Measurements from ENCODE around the gene NOSIP.
A peak's percentile ranks its signal among the peaks of the same experiment; 100 is the strongest.

Gene NOSIP

GRCh38 chr19:49593233-49594113 lies 13.1 kb upstream of the NOSIP start:
- H3K27me3 ChIP-seq (ENCODE audit: control insufficient read depth, insufficient read depth, low read length), result no peaks in the 10 kb centered on the region
- H3K9me3 ChIP-seq (ENCODE audit: control insufficient read depth, low read length), result no peaks in the 10 kb centered on the region
- H3K36me3 ChIP-seq (ENCODE audit: control insufficient read depth, insufficient read depth, low read length), result no peaks in the 10 kb centered on the region
- H3K4me3 ChIP-seq (ENCODE audit: low read length), result peak overlapping the region; percentile 77
- H3K4me1 ChIP-seq (ENCODE audit: control insufficient read depth, insufficient read depth, low read length), result peaks cover 20% of the 10 kb centered on the region
- peak overlapping the region; percentile 59 for H3K9ac ChIP-seq (ENCODE audit: low read length)

- no peaks in the 10 kb centered on the region for H3K27me3 ChIP-seq (ENCODE audit: control insufficient read depth, insufficient read depth, low read length)
- H3K9me3 ChIP-seq (ENCODE audit: control insufficient read depth, low read length), result no peaks in the 10 kb centered on the region
- H3K4me3 ChIP-seq (ENCODE audit: low read length), result peak overlapping the region; percentile 77
- peaks cover 20% of the 10 kb centered on the region for H3K4me1 ChIP-seq (ENCODE audit: control insufficient read depth, insufficient read depth, low read length)
- no peaks in the 10 kb centered on the region for H3K36me3 ChIP-seq (ENCODE audit: control insufficient read depth, insufficient read depth, low read length)
- H3K9ac ChIP-seq (ENCODE audit: low read length), result peak overlapping the region; percentile 54
Measured at GRCh38 chr19:49592486-49593232, 12.3 kb upstream of the NOSIP start.

GRCh38 chr19:49591731-49592485 lies 11.6 kb upstream of the NOSIP start:
- peak overlapping the region; percentile 77 for H3K4me3 ChIP-seq (ENCODE audit: low read length)
- no peaks in the 10 kb centered on the region for H3K27me3 ChIP-seq (ENCODE audit: control insufficient read depth, insufficient read depth, low read length)
- peak overlapping the region; percentile 54 for H3K9ac ChIP-seq (ENCODE audit: low read length)
- H3K4me1 ChIP-seq (ENCODE audit: control insufficient read depth, insufficient read depth, low read length), result peaks cover 20% of the 10 kb centered on the region
- H3K9me3 ChIP-seq (ENCODE audit: control insufficient read depth, low read length), result no peaks in the 10 kb centered on the region
- no peaks in the 10 kb centered on the region for H3K36me3 ChIP-seq (ENCODE audit: control insufficient read depth, insufficient read depth, low read length)

- H3K4me3 ChIP-seq (ENCODE audit: low read length), result peak within 1 kb of the TSS; percentile 77
- H3K36me3 ChIP-seq (ENCODE audit: control insufficient read depth, insufficient read depth, low read length), result no peaks in the 10 kb centered on the region
- peaks cover 20% of the 10 kb centered on the region for H3K4me1 ChIP-seq (ENCODE audit: control insufficient read depth, insufficient read depth, low read length)
- no peaks in the 10 kb centered on the region for H3K27me3 ChIP-seq (ENCODE audit: control insufficient read depth, insufficient read depth, low read length)
- H3K9me3 ChIP-seq (ENCODE audit: control insufficient read depth, low read length), result no peaks in the 10 kb centered on the region
- H3K9ac ChIP-seq (ENCODE audit: low read length), result peak within 1 kb of the TSS; percentile 64
Measured at GRCh38 chr19:49590971-49591730, 10.8 kb upstream of the NOSIP start, which contains the start of gene PRR12. Gene PRR12 (plus strand): TSS chr19:49591182. CDS start chr19:49591655, 473 bp downstream.

GRCh38 chr19:49590071-49590970 lies 10.0 kb upstream of the NOSIP start:
- Histone ChIP-seq H3K4me1 (ENCODE audit: control insufficient read depth, insufficient read depth, low read length) (peaks cover 20% of the 10 kb centered on the region), H3K36me3 (ENCODE audit: control insufficient read depth, insufficient read depth, low read length) (no peaks in the 10 kb centered on the region), H3K9me3 (ENCODE audit: control insufficient read depth, low read length) (no peaks in the 10 kb centered on the region), H3K9ac (ENCODE audit: low read length) (peak overlapping the region; percentile 64), H3K4me3 (ENCODE audit: low read length) (peak overlapping the region; percentile 72), H3K27me3 (ENCODE audit: control insufficient read depth, insufficient read depth, low read length) (no peaks in the 10 kb centered on the region)

- peaks cover 18% of the 10 kb centered on the region for H3K4me1 ChIP-seq (ENCODE audit: control insufficient read depth, insufficient read depth, low read length)
- no peak overlapping the region for H3K4me3 ChIP-seq (ENCODE audit: low read length)
- H3K27me3 ChIP-seq (ENCODE audit: control insufficient read depth, insufficient read depth, low read length), result no peaks in the 10 kb centered on the region
- no peak overlapping the region for H3K9ac ChIP-seq (ENCODE audit: low read length)
- no peaks in the 10 kb centered on the region for H3K36me3 ChIP-seq (ENCODE audit: control insufficient read depth, insufficient read depth, low read length)
- no peaks in the 10 kb centered on the region for H3K9me3 ChIP-seq (ENCODE audit: control insufficient read depth, low read length)
Measured at GRCh38 chr19:49589502-49589905, 9.1 kb upstream of the NOSIP start.

- H3K9me3 ChIP-seq (ENCODE audit: control insufficient read depth, low read length), result no peaks in the 10 kb centered on the region
- H3K36me3 ChIP-seq (ENCODE audit: control insufficient read depth, insufficient read depth, low read length), result no peaks in the 10 kb centered on the region
- H3K4me1 ChIP-seq (ENCODE audit: control insufficient read depth, insufficient read depth, low read length), result peaks cover 11% of the 10 kb centered on the region
- H3K27me3 ChIP-seq (ENCODE audit: control insufficient read depth, insufficient read depth, low read length), result no peaks in the 10 kb centered on the region
- no peak overlapping the region for H3K4me3 ChIP-seq (ENCODE audit: low read length)
- no peak overlapping the region for H3K9ac ChIP-seq (ENCODE audit: low read length)
Measured at GRCh38 chr19:49588365-49589122, 8.2 kb upstream of the NOSIP start.

- Histone ChIP-seq H3K9me3 (ENCODE audit: control insufficient read depth, low read length) (no peaks in the 10 kb centered on the region), H3K4me1 (ENCODE audit: control insufficient read depth, insufficient read depth, low read length) (peaks cover 2% of the 10 kb centered on the region), H3K4me3 (ENCODE audit: low read length) (no peak overlapping the region), H3K36me3 (ENCODE audit: control insufficient read depth, insufficient read depth, low read length) (no peaks in the 10 kb centered on the region), H3K9ac (ENCODE audit: low read length) (no peak overlapping the region), H3K27me3 (ENCODE audit: control insufficient read depth, insufficient read depth, low read length) (no peaks in the 10 kb centered on the region)
Measured at GRCh38 chr19:49587227-49587626, 6.9 kb upstream of the NOSIP start.

GRCh38 chr19:49585023-49585422 lies 4.7 kb upstream of the NOSIP start:
- H3K4me3 ChIP-seq (ENCODE audit: low read length), result no peak overlapping the region
- H3K4me1 ChIP-seq (ENCODE audit: control insufficient read depth, insufficient read depth, low read length), result peaks cover 5% of the 10 kb centered on the region
- no peaks in the 10 kb centered on the region for H3K27me3 ChIP-seq (ENCODE audit: control insufficient read depth, insufficient read depth, low read length)
- no peak overlapping the region for H3K9ac ChIP-seq (ENCODE audit: low read length)
- no peaks in the 10 kb centered on the region for H3K9me3 ChIP-seq (ENCODE audit: control insufficient read depth, low read length)
- no peaks in the 10 kb centered on the region for H3K36me3 ChIP-seq (ENCODE audit: control insufficient read depth, insufficient read depth, low read length)

- H3K9me3 ChIP-seq (ENCODE audit: control insufficient read depth, low read length), result no peaks in the 10 kb centered on the region
- H3K4me1 ChIP-seq (ENCODE audit: control insufficient read depth, insufficient read depth, low read length), result peaks cover 17% of the 10 kb centered on the region
- no peaks in the 10 kb centered on the region for H3K27me3 ChIP-seq (ENCODE audit: control insufficient read depth, insufficient read depth, low read length)
- H3K36me3 ChIP-seq (ENCODE audit: control insufficient read depth, insufficient read depth, low read length), result no peaks in the 10 kb centered on the region
- no peak overlapping the region for H3K9ac ChIP-seq (ENCODE audit: low read length)
- no peak overlapping the region for H3K4me3 ChIP-seq (ENCODE audit: low read length)
Measured at GRCh38 chr19:49583239-49583638, 2.9 kb upstream of the NOSIP start.

All from mucosa of stomach (tissue), 1 donor.